Breast epithelium (tissue), 3 donors: ENCODE measurements around the gene WDHD1.

Experiments
- CTCF ChIP-seq, 3 donors: fragments of 450-650 bp; IDR thresholded peaks; one replicate each; pipeline ENCODE4 v1.5.1; 2016 to 2017; ENCODE audit warnings: antibody characterized with exemption in 3 of 3, mild to moderate bottlenecking in 3 of 3, moderate library complexity in 3 of 3
- POLR2AphosphoS5 ChIP-seq, 3 donors: sonication (generic); formaldehyde crosslinking; IDR thresholded peaks; one replicate each; pipeline ENCODE4 v1.6.1; 2017; ENCODE audit warnings: antibody characterized with exemption in 3 of 3

GRCh38 chr14:55052269-55052930 is 25.5 kb upstream of the WDHD1 start:
- TF ChIP-seq CTCF (IDR thresholded peaks at IDR 0.05) (no peak), POLR2AphosphoS5 (IDR thresholded peaks at IDR 0.05) (no peak)
